Dedifferentiated amniotic fluid mesenchymal stem cell (primary cell): Measurements from ENCODE around the gene SLC4A11.
"Not testable (repeated sequence)": the region's sequence is repeated elsewhere in the genome, so short reads cannot be mapped to it uniquely, and the experiment has no call there.

ENCODE experiments used
- DNase-seq: peaks from one replicate; pipeline ENCODE4 v3.0.0-alpha.2; 2016; ENCODE audit errors: extremely low spot score

Gene SLC4A11

GRCh38 chr20:3203315-3204123 is 35.5 kb downstream of the SLC4A11 start:
- no peak for DNase-seq

GRCh38 chr20:3202965-3203314 is 36.0 kb downstream of the SLC4A11 start:
- DNase-seq, result no peak

GRCh38 chr20:3199976-3200755 is 38.8 kb downstream of the SLC4A11 start:
- no peak for DNase-seq

- no peak for DNase-seq
These were observed 39.8 kb downstream of the SLC4A11 start for GRCh38 chr20:3199206-3199605.

GRCh38 chr20:3195590-3196237 is 43.3 kb downstream of the SLC4A11 start:
- no peak for DNase-seq

GRCh38 chr20:3194617-3195280 is 44.2 kb downstream of the SLC4A11 start:
- no peak for DNase-seq

GRCh38 chr20:3193806-3194616 is 45.0 kb downstream of the SLC4A11 start:
- no peak for DNase-seq

- DNase-seq, result no peak
These were observed 46.6 kb downstream of the SLC4A11 start for GRCh38 chr20:3192226-3193015.

GRCh38 chr20:3190681-3191111 is 48.3 kb downstream of the SLC4A11 start:
- DNase-seq, result no peak

- DNase-seq, result no peak
These were observed 49.3 kb downstream of the SLC4A11 start for GRCh38 chr20:3189561-3190131.

GRCh38 chr20:3188823-3189413 is 50.1 kb downstream of the SLC4A11 start:
- no peak for DNase-seq

- not testable (repeated sequence) for DNase-seq
These were observed 51.1 kb downstream of the SLC4A11 start for GRCh38 chr20:3187861-3188260.

- DNase-seq, result no peak
These were observed 54.9 kb downstream of the SLC4A11 start for GRCh38 chr20:3183896-3184612.

GRCh38 chr20:3182429-3182828 is 56.6 kb downstream of the SLC4A11 start:
- not testable (repeated sequence) for DNase-seq

- no peak for DNase-seq
These were observed 57.7 kb downstream of the SLC4A11 start for GRCh38 chr20:3181270-3181669.

- no peak for DNase-seq
These were observed 58.7 kb downstream of the SLC4A11 start for GRCh38 chr20:3180319-3180718.

GRCh38 chr20:3177746-3178485 is 61.1 kb downstream of the SLC4A11 start:
- DNase-seq, result no peak
